NCI-H69 (cell line): ENCODE data around the gene RAE1.

Source experiments
- DNase-seq: peaks from one replicate; lab custom pipeline; 2025; lab: John Stamatoyannopoulos, UW

Gene RAE1, protein sequence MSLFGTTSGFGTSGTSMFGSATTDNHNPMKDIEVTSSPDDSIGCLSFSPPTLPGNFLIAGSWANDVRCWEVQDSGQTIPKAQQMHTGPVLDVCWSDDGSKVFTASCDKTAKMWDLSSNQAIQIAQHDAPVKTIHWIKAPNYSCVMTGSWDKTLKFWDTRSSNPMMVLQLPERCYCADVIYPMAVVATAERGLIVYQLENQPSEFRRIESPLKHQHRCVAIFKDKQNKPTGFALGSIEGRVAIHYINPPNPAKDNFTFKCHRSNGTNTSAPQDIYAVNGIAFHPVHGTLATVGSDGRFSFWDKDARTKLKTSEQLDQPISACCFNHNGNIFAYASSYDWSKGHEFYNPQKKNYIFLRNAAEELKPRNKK

DNA sequence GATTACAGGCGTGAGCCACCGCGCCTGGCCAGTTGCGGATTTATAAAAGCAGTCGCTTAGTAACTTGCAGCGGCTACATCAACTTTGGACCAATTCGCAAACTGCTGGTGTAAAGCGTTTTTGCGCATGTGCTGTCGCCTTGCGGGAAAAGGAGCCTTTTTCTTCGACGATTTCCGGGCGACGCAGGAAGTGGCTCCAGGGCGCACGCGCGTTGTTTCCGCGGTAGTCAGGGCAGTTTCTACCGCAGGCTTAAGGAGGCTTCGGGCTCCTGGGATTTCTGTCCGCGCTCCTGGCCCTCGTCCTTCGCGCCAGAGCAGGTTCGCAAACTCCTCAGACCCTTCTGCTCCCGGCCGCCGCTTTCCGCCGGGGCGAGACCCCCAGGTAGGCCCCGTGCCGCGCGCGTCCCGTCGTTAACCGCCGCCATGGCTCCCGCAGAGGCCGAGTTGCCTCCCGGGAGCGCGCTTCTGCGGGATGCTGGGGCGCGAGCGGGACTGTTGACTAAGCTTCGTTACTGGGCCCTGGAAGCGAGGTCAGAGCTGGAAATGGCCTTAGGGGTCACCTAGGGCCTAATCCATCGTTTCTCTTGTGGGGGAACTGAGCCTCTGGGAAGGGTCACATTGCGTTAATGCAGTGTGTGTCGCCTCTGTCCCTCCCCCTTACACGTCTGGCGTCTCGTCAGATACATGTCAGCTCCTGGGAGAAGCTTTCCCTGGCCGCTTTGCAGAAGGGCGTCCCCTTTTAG lies at the start of gene RAE1:
Gene RAE1 (plus strand): TSS at position 214 of the 742 bp plus-strand sequence. CDS start 2,784 bp downstream, outside the sequence.
- DNase-seq, result peak; percentile 88

DNA sequence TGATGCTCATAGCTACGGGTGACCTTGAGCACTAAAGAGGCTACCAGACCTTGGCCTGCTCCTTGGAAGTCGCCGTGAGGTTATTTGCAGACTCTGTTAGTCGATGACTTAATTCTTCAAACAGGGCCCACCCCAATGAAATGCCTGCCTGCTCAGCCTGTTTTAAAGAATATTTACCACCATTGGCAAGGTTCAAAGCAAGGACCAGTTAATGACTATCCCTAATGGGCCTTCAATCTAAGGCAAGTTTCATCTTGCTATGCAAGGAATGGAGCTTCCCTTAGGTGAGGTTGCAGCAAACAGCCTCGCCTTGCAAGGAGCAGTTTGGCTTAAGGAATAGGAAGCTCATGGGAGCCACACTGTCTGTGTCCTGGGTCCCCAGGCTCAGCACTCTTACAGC lies 44.3 kb upstream of the RAE1 start:
- DNase-seq, result no peak

DNA sequence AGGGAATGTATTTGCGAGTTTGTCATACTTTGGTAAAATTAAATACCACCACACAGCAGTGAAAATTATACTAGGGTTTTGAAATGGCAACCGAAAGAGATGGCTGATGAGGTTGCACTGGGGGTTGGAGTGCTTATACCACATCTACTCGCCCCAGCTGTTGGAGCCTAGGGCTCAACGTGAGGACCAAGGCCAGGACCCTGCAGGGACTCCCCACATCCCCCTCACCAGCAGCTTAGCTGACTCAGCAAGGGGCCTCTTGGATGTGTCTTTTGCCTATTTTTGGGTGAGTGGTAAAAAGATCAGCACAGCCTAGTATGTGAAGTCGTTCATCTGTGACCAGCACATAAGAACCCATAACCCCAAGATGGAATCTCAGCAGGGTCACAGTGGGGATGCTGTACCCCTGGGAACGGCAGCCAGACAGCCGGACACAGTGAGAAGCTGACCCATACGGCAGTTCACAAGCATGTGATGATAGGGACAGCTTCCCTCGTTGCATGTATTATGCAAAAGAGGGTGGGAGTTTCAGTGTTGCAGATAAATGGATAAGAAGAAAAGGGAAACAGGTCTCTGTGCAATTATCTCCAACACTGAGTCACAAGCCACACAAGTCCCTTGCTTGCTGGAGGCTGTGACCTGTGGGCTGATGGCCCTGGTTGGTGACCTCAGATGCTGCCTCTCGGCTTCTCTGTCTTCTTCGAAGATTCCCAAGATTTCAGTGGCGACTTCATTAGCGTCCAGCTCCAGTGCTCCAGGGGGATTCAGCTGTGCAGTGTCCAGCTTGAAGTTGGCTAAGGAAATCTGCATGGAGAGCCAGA lies 42.4 kb upstream of the RAE1 start:
- no peak for DNase-seq

DNA sequence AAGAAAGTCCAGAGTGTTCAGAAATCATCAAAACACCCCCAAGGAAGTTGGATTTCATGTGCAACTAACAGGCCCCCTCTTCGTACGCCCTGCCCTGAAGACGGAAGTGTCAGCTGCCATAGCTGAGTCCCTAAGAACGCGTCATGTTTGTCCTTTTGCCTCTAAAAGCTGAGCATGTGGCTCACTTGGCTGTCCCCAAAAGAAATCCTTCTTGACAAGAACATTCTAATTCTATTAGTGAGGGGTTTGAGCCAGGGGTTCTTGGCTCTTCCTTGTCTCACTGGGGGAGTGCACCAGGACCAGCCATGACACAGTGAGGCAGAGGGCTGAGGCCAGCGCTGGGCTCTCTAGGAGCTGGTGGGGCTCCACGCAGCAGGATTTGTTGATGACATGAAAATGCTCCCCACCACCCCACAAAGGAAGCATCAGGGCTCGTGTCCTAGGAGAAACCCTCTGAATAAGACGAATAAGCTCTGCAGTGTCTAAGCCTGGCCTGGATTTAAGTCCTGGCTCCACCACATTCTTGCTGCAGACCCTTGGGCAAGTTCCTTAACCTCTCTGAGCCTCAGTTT lies 41.4 kb upstream of the RAE1 start:
- no peak for DNase-seq

DNA sequence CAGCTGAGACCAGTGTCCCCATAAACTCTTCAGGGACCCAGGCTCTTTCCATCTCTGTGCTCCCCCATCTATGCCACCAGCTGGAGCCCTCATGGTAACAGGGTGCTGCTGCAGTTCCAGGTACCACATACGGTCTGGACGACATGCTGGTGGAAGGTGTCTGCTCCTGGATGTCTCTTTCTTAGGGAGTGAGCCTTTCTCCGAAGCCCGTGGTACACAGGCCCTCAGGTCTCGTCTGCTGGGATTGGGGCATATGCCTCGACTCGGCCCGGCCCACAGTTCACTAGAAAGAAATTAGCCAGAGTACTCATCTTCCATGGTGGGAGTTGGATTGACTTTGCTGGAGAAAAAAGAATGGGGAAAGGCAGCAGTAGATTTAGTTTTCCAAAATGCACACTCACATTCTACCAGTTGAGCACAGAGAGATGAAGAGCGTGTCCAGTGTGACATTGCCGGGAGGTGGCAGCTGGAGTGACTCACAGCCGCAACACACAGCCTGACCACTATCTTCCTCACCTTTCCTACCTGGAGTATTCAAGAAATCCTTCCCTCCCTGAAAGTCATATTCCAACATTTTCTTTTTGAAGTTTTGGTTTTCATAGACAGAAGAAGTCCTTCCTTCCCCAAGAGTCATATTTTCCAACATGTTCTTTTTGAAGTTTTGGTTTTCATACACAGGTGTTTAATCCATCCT lies 40.1 kb upstream of the RAE1 start:
- DNase-seq, result no peak

DNA sequence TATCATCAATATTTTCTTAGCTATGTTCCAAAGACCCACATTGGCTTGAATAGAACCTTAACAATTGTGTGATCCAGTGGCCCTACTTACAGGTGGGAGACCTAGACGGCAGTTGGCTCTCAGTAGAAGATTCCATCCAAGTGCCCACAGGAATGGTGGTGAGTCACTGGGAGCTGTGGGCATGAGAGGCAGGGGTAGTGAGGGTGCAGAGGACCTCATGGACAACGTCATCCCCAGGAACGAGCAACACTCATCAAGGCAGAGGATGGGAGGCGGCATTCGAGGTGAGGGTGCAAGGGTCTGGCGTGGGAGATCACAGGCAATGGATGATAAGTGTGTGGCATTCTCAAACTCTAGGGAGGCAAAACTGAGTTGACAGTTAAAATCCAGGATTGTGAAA lies 38.9 kb upstream of the RAE1 start:
- no peak for DNase-seq

DNA sequence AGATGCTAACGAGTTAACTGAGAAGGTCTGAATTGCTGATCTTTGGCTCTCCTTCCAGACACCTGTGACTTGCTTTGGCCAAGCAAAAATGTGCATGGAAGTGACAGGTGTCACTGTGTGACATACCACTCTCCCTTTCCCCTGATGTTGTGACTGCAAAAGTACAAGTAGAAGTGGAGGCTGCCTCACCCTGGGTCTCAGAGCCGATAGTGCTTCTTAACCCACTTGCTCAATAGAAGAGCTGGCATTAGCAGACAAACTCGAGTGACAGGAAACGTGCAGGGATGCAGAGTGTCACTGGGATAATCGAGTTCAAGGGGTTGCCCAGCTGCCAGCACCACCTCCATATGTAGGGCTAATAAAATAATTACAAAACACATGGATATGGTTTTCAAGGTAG lies 37.8 kb upstream of the RAE1 start:
- no peak for DNase-seq

DNA sequence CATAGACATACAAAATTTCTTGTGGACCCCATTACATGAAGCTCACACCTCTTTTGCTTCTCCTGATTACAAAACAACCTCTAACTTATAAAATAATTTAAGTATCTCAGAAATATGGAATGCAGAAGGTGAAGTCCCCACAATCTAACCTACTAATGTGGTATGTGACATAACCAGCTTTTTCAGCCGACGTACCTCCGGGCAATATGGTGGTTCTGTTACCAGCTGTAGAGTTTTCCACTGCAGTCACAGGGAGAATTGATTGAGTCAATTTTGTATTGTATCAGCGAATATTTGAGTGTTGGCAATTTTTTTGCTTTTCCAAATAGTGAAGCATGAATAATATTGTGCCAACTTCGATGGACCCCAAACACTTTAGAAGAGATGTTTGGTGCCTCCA lies 37.1 kb upstream of the RAE1 start:
- no peak for DNase-seq

DNA sequence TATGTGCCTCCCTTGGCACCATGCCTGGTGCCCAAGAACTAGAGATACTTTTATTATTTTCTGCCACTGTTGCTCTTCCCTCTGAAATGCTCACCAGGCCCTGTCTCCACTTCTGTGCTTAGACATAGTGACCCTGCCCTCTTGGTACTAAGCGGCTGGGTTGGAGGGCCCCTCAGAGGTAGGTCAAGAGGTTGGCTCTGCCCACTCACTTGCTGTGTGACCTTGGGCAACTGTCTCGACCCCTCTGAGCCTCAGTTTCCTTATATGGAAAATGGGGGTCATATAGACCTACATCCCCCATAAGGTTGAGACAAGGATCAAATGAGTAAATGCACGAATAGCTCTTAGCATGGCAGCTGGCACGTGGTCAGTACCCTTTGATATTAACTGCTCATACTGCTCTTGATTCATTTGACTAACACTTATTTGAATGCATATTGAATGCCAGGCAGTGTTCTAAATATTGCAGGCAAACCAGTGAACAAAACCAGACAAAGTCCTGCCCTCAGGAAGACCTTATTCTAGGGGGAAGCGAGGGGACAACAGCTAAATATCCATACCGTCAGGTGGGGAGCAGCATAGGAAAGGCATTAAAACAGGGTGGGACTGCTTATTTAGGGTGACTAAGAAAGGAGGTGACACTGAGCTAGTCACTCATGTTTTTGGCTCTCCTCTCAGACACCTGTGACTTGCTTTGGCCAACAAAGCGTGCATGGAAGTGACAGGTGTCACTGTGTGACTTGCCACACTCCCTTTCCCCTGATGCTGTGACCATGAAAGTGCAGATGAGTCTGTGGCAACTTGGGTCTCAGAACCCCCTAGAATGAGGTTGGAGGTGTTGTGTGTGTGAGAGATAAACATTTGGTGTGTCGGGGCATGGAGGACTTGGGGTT lies 35.7 kb upstream of the RAE1 start:
- DNase-seq, result no peak

DNA sequence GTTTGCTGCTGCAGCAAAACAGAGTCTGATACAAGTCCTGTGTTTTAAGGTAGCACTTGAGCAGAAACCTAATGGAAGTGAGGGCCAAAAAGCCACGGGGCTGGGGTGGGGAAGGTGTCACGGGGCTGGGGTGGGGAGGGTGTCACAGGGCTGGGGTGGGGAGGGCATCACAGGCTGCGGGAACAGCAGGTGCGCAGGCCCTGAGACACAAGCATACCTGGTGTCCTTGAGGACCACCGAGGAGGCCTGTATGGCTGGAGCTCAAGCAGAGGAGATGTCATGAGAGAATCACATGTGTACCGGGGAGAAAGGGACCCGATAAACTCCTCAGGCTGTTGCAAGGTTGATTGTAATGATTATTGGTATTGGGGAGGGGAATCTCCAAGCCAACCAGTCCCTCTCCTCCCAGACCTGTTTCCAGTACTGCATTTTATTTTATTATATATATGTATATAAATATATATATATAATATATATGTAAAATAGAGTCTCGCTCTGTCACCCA lies 35.0 kb upstream of the RAE1 start:
- no peak for DNase-seq

DNA sequence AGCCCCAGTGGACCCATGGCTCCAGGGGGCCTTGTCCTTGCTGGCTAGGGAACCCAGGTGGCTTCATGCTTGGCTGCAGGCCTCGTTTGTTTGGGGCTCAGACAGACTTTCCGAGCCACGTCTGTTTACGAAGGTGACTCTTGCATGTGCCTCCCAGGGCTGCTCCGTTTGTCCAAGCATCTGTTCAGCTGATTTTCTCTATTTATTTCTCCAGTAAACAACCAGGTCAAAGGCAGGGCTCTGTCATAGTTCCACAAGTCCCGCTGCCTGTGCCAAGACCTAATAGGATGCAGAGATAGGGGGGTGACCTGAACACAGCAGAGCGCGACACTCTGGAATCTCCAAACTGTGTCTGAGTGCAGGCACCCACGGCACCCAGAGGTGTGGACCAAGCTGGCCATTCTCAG lies 34.3 kb upstream of the RAE1 start:
- DNase-seq, result peak; percentile 2

DNA sequence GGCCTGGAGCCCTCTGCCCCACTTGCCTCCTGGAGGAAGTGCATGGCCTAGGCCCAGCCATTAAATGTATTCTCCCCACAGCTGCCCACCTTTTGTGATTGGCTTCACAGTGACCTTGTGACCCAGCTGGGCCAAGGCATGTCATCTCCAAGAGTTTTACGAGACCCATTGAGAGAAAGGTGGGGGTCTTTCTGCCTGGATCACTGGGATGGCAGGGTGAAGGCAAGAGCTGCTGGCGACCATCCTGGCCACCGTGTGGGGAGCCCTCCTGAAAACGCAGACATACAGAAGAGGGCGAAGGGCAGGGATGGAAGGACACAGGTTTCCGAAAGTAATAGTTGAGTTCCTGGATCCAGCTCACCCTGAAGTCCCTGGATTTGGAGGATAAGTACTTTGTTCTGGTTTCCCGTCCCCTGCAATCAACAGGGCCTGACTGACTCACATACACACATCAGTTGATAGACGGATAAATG lies 33.7 kb upstream of the RAE1 start:
- DNase-seq, result no peak

DNA sequence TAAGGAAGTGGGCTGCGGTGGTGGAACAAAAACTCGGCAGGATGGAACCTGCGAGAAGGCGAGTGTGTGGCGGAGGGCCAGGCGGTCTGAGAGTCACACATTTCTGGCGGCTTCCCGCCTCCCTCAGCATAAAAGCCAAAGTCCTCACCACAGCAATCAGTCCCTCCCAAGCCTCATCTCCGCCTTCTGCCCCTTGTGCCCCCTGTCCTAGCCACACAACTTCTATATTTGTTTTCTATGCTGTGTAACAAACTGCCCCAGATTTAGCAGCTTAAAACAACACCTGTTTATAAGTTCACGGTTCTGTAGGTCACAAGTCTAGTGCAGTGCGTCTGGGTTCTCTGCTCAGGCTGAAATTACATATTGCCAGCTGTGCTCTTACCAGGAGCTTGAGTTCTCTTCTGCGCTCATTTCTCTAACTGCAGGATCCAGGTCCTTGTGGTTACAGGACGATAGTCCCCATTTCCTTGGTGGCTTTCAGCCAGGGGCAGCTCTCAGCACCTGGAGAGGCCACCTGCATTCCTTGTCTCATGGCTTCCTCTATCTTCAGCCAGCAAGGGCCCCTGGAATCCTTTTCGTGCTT lies 33.2 kb upstream of the RAE1 start:
- DNase-seq, result no peak

DNA sequence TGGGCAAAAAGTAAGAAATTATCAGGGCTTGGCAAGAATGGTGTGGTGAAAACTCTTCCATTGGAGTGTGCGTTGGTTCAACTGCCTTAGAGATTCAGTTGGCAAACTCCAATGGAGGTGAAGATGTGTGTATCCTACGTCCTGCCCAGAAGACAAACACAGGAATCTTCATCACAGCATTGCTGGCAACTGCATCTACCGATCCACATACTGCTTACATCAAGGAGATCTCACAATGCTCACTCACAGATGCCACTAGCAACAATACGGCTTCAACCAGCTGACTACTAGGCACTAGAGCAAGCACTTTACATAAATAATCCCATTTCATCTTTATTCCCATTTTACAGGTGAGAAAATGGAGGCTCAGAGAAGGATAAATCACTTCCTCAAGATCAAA lies 31.5 kb upstream of the RAE1 start:
- no peak for DNase-seq

DNA sequence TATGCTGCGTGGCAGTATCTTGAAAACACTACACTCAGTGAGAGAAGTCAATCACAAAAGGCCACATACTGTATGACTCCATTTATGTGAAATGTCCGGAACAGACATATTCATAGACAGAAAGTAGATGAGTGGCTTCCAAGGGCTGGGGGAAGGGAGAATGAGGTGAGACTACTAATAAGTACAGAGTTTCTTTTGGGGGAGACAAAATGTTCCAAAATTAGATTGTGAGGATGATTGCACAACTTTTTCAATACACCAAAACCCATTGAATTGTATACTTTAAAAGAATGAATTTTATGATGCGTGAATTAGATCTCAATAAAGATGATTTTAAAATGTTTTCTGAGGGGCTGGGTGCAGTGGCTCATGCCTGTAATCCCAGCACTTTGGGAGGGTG lies 30.7 kb upstream of the RAE1 start:
- DNase-seq, result no peak

DNA sequence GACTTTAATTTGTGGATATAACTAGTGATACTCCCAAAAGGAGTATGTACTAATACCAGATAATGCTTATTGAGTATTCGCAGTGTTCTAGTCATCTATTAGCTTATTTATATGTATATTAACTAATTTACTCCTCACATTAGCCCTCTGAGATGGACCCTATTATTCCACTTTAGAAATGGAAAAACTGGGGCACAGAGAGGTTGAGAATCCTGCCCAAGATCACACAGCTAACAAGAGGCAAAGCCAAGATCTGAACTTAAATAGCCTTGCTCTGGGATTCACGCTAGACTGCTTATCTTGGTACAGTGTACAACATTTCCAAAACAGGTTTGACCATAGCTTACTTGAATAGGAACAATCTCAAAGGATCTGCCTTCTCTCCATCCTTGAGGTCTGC lies 29.9 kb upstream of the RAE1 start:
- DNase-seq, result no peak

DNA sequence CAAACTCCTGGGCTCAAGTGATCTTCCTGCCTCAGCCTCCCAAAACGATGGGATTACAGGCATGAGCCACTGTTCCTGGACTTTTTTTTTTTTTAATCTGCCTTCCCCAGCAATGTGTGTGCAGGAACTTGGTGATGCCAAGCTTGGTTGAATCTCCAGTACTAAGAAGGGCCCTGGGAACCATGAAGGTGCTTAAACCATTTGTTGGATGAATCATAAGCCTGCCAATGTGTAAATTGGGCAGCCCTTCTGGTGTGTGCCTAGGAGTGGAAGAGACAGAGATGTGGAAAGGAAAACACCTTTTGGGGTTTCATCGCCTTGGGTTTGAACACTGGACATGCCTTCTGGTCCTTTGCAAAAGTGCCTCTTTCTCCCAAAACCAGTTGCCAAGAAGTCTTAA lies 28.6 kb upstream of the RAE1 start:
- DNase-seq, result no peak

DNA sequence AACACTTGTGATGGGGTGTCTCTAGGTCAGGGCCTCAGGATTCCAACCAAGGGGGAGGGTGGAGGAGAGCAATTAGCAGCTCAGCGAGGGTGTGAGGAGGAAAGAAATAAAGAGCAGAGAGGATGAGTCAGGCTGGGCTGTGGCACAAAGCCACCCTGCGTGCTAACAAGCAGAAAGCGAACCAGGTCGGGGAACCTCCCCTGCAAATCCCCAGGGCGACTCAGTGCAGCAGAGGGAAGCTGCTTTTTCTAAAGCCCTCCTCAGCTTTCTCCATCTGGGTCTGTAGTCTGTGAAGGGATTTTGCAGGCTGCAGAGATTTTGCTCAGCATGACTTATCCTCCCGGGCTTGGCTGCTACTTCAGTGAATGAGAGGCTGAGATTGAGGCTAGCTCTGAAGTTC lies 28.0 kb upstream of the RAE1 start:
- DNase-seq, result peak; percentile 80

DNA sequence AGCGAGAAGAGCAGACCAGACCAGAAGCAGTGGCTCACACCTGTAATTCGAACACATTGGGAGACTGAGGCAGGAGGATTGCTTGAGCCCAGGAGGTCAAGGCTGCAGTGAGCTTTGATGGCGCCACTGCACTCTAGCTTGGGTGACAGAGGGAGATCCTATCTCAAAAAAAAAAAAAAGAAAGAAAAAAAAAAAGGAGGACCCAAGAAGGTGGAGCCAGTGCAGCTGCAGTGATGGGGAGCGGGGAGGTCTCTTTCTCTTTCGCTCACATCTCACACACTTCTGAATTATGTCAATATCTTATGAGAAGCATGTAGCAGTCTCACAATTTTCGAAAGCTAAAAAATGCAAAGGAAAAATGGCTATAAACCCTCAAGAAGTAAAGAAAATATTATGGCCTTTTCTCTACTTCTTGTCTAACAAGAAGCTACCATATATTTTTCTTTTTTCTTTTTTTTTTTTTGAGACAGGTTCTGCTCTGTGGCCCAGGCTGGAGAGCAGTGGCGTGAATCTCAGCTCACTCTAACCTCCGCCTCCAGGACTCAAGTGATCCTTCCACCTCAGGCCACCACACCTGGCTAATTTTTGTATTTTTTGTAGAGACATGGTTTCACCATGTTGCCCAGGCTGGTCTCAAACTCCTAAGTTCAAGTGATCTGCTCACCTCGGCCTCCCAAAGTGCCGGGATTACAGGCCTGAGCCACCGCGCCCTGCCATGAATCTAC lies 25.3 kb upstream of the RAE1 start:
- DNase-seq, result no peak
